ENCODE measurements around the gene IL12RB2.

Gene IL12RB2

GRCh38 chr1:67332653-67333529, 25.2 kb downstream of the IL12RB2 start:
- CTCF ChIA-PET = interaction anchor here (0.9 to 3.3 kb wide), 14 partner anchors 8 to 1090 kb away, joined by 3 to 19 read pairs (median 3); partner anchors contain the start of gene IL12RB2
- POLR2A ChIA-PET = interaction anchor here (0.6 to 2.1 kb wide), 3 partner anchors 98 to 118 kb away, joined by 3 to 6 read pairs (median 3); partner anchors contain the start of gene SERBP1
- TF ChIP-seq CTCF (IDR thresholded peaks at IDR 0.05; ENCODE audit: control extremely low read depth, extremely low read depth, low read depth, missing control alignments) = no peak
- peak; percentile 69 for DNase-seq (ENCODE audit: extremely low spot score)

DNA sequence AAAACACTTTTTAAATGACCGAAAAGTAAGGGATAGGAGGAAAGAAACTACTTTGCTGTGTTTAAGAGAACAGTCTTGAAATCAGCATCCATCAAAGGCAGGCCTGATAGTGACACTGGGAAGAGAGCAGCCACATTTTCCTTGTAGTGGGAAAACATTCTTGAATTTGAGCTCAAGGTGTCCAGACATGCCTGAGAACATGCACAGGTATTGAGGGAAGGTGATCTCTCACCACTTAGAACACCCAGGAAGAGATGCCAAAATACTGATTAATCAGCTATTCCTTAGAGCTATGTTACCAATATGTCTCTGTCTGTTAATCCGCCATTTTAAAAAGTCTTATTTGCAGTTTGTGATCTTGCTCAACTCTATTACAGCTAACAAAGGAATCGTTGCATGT, 25.9 kb downstream of the IL12RB2 start:
- DNase-seq (ENCODE audit: extremely low spot score) = no peak
- ChIA-PET POLR2A (interaction anchor here (0.6 to 2.1 kb wide), 3 partner anchors 37 to 119 kb away, joined by 3 to 8 read pairs (median 6); partner anchors contain the start of gene SERBP1), CTCF (interaction anchor here (0.9 to 3.3 kb wide), 11 partner anchors 9 to 1090 kb away, joined by 3 to 19 read pairs (median 4); partner anchors contain the start of gene IL12RB2)
- no peak for TF ChIP-seq CTCF (IDR thresholded peaks at IDR 0.05; ENCODE audit: control extremely low read depth, extremely low read depth, low read depth, missing control alignments)

DNA sequence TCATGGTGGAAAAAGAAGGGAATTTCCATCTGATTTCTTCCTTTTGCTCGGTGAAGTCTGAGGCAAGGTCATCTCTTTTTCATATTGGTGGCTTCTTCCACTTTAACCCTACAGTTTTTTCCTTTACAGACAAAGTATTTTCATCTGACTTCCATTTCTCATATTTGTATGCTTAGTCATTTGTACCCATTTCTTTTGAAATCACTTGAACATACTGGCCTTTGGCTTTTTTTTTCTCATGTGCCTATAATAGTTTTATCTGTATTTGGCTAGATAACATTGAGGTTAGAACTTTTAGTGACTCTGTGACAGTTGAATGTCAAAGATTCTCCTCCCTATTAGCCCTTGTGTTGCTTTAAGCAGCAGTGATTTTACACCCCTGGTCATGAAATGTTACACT, 27.7 kb downstream of the IL12RB2 start:
- CTCF ChIA-PET = interaction anchor here (1.6 to 3.6 kb wide), 4 partner anchors 12 to 115 kb away, joined by 3 to 18 read pairs (median 6); no protein-coding TSS in a partner anchor
- POLR2A ChIA-PET = no interaction called here
- DNase-seq (ENCODE audit: extremely low spot score) = peak; percentile 14
- no peak for TF ChIP-seq CTCF (IDR thresholded peaks at IDR 0.05; ENCODE audit: control extremely low read depth, extremely low read depth, low read depth, missing control alignments)

GRCh38 chr1:67336157-67336556, 28.5 kb downstream of the IL12RB2 start:
- ChIA-PET POLR2A (no interaction called here), CTCF (interaction anchor here (0.9 to 3.6 kb wide), 5 partner anchors 11 to 341 kb away, joined by 3 to 18 read pairs (median 5); no protein-coding TSS in a partner anchor)
- no peak for DNase-seq (ENCODE audit: extremely low spot score)
- TF ChIP-seq CTCF (IDR thresholded peaks at IDR 0.05; ENCODE audit: control extremely low read depth, extremely low read depth, low read depth, missing control alignments) = no peak

DNA sequence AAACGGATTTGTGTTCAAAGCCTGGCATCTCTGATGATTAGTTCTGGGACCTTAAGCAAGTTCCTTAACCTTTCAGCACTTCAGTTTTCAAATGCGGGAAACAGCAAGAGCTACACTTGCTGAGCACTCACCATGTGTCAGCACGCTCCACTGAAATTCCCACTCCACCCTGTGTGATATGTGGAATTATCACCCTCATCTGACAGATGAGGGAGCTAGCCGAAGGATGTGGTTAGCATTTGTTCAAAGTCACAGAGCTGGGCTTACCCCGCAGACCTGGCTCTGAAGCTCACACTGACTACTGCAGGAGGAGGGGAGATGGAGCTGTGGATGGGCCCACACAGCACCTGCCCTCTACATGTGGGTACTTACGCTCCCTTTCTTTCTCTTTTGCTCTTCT, 29.1 kb downstream of the IL12RB2 start:
- POLR2A ChIA-PET = no interaction called here
- CTCF ChIA-PET = interaction anchor here (0.8 to 3.6 kb wide), 6 partner anchors 10 to 341 kb away, joined by 3 to 18 read pairs (median 4); no protein-coding TSS in a partner anchor
- DNase-seq (ENCODE audit: extremely low spot score) = no peak
- no peak for TF ChIP-seq CTCF (IDR thresholded peaks at IDR 0.05; ENCODE audit: control extremely low read depth, extremely low read depth, low read depth, missing control alignments)

- TF ChIP-seq CTCF (IDR thresholded peaks at IDR 0.05; ENCODE audit: control extremely low read depth, extremely low read depth, low read depth, missing control alignments) = no peak
- ChIA-PET POLR2A (interaction anchor here (0.5 to 0.7 kb wide), 2 partner anchors 40 to 64 kb away, joined by 3 to 11 read pairs; no protein-coding TSS in a partner anchor), CTCF (interaction anchor here (0.6 to 2.0 kb wide), 5 partner anchors 11 to 162 kb away, joined by 3 to 14 read pairs (median 6); no protein-coding TSS in a partner anchor)
- no peak for DNase-seq (ENCODE audit: extremely low spot score)
These were observed 31.0 kb downstream of the IL12RB2 start for GRCh38 chr1:67338642-67339041.
